Measurements from ENCODE around the gene ZNF555.

The ZNF555 gene

GRCh38 chr19:2848616-2849015, 7.3 kb downstream of the ZNF555 start:
- no peak for DNase-seq (ENCODE audit: low read depth in 1 of 2, low spot score in 1 of 2)
- TF ChIP-seq JUND (IDR thresholded peaks at IDR 0.05; ENCODE audit: low read depth) = no peak
- in situ Hi-C loops (cut with HindIII; ENCODE audit: low pct_unique_long_range_greater_than_20kb, low sequenced_read_pairs) = no loop called here

- no peak for TF ChIP-seq JUND (IDR thresholded peaks at IDR 0.05; ENCODE audit: low read depth)
- in situ Hi-C loops (cut with HindIII; ENCODE audit: low pct_unique_long_range_greater_than_20kb, low sequenced_read_pairs) = no loop called here
Measured at GRCh38 chr19:2850256-2850925, 9.1 kb downstream of the ZNF555 start.

GRCh38 chr19:2852598-2852997, 11.3 kb downstream of the ZNF555 start:
- in situ Hi-C loops (cut with HindIII; ENCODE audit: low pct_unique_long_range_greater_than_20kb, low sequenced_read_pairs) = no loop called here
- no peak for DNase-seq (ENCODE audit: low read depth in 1 of 2, low spot score in 1 of 2)
- TF ChIP-seq JUND (IDR thresholded peaks at IDR 0.05; ENCODE audit: low read depth) = no peak

More at GRCh38 chr19:2850256-2850925, 9.1 kb downstream of the ZNF555 start:
- no peak for DNase-seq (ENCODE audit: low read depth in 1 of 2, low spot score in 1 of 2)

DNA sequence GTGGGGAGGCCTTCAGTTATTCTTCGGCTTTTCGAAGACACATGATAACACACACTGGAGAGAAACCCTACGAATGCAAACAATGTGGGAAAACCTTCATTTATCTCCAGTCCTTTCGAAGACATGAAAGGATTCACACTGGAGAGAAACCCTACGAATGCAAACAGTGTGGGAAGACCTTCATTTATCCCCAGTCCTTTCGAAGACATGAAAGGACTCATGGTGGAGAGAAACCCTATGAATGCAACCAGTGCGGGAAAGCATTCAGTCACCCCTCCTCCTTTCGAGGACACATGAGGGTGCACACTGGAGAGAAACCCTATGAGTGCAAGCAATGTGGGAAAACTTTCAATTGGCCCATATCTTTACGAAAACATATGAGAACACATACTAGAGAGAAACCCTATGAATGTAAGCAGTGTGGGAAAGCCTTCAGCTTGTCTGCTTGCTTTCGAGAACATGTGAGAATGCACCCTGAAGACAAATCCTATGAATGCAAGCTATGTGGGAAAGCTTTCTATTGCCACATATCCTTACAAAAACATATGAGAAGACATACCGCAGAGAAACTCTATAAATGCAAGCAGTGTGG, 11.8 kb downstream of the ZNF555 start:
- in situ Hi-C loops (cut with HindIII; ENCODE audit: low pct_unique_long_range_greater_than_20kb, low sequenced_read_pairs) = no loop called here
- no peak for TF ChIP-seq JUND (IDR thresholded peaks at IDR 0.05; ENCODE audit: low read depth)
- no peak for DNase-seq (ENCODE audit: low read depth in 1 of 2, low spot score in 1 of 2)

- no peak for DNase-seq (ENCODE audit: low read depth in 1 of 2, low spot score in 1 of 2)
- in situ Hi-C loops (cut with HindIII; ENCODE audit: low pct_unique_long_range_greater_than_20kb, low sequenced_read_pairs) = no loop called here
- TF ChIP-seq JUND (IDR thresholded peaks at IDR 0.05; ENCODE audit: low read depth) = no peak
Measured at GRCh38 chr19:2854849-2855248, 13.6 kb downstream of the ZNF555 start.

DNA sequence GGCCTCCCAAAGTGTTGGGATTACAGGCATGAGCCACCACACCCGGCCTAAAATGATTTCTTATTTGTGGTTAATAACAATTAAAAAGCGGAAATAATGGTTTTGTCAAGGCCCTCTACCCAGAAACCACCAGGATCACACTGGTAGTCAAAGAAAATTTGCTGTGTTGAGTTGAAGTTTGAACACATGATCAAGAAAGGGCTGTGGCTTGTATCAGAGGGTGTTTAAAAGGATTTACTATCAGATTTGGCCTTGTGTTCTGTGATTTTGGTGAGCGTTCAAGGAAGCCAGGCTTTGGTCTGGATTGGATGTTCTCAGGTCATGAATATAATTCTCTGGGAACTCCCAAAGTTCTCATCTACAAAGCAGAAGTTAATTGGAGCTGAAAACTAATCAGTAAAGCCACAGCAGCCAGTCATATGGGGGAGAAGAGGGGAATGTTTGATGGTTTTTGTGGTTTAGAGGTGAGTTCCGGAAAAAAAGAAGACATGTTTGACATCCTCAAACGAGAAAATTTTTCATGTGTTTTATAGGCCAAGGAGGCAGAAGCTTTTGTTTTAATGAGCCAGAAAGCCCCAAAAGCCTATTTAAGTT, 15.3 kb downstream of the ZNF555 start:
- no peak for TF ChIP-seq JUND (IDR thresholded peaks at IDR 0.05; ENCODE audit: low read depth)
- no peak for DNase-seq (ENCODE audit: low read depth in 1 of 2, low spot score in 1 of 2)
- in situ Hi-C loops (cut with HindIII; ENCODE audit: low pct_unique_long_range_greater_than_20kb, low sequenced_read_pairs) = no loop called here

DNA sequence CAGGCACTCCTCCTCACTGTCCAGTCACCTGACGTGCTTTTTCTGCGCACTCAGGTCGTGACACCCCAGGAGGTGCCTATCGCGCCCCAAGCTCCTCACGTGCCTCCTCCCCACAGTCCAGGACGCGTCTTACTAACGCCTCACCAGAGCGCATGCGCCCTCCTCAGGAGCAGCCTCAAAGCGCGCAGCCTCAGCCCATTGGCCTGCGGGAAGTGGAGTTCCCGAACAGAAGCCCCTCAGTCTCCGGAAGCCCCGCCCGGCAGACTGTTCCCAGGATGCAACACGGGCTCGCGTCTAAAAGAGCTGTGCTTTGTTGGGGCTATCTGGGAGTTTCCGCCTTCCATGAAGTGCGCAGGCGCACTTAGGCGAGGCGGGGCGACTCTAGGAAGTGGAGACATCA, 17.6 kb downstream of the ZNF555 start:
- no peak for DNase-seq (ENCODE audit: low read depth in 1 of 2, low spot score in 1 of 2)
- in situ Hi-C loops (cut with HindIII; ENCODE audit: low pct_unique_long_range_greater_than_20kb, low sequenced_read_pairs) = no loop called here
- no peak for TF ChIP-seq JUND (IDR thresholded peaks at IDR 0.05; ENCODE audit: low read depth)

DNA sequence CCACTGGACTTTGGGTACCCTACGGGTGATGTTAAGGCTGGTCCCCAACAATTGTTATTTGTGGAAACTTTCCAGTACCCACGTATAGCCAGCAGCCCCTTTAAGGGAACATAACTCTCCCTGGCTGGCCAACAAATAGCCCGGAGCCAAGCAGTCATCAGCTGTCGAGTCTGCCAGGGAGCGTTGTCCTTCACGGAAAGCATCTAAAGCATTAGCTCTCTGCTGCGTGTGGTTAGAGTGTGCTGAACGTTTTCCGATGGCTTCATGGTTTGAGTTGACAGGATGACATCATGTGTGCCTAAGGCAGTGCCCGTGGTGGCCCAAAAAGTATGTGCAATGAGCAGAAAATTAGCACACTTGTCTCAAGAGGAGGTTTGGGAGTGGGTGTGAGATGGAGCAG, 22.5 kb downstream of the ZNF555 start:
- TF ChIP-seq JUND (IDR thresholded peaks at IDR 0.05; ENCODE audit: low read depth) = no peak
- in situ Hi-C loops (cut with HindIII; ENCODE audit: low pct_unique_long_range_greater_than_20kb, low sequenced_read_pairs) = no loop called here
- DNase-seq (ENCODE audit: low read depth in 1 of 2, low spot score in 1 of 2) = peak in 1 of 2 experiments; percentile 15

- TF ChIP-seq JUND (IDR thresholded peaks at IDR 0.05; ENCODE audit: low read depth) = no peak
- in situ Hi-C loops (cut with HindIII; ENCODE audit: low pct_unique_long_range_greater_than_20kb, low sequenced_read_pairs) = no loop called here
- no peak for DNase-seq (ENCODE audit: low read depth in 1 of 2, low spot score in 1 of 2)
Measured at GRCh38 chr19:2865334-2866100, 24.2 kb downstream of the ZNF555 start.

DNA sequence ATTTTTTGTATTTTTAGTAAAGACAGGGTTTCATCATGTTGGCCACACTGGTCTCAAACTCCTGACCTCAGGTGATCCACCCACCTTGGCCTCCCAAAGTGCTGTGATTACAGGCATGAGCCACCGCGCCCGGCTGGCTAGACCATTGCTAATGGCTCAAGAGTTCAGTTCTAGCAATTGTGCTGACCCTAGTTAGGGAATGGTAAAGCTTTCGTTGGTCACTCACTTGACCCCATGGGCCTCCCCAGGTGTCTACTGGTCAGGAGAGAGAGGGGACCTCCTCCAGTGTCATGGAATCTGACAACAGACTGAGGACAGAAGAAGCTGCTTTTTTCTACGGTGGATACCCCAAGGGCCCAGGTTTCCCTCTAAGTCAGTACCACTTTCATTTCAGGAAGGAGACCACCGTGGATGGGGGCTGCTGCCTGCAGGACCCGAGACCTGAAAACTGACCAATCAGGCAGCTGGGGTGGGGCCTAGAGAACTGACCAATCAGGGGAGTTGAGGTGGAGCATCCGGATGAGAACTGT, 25.3 kb downstream of the ZNF555 start:
- in situ Hi-C loops (cut with HindIII; ENCODE audit: low pct_unique_long_range_greater_than_20kb, low sequenced_read_pairs) = no loop called here
- no peak for DNase-seq (ENCODE audit: low read depth in 1 of 2, low spot score in 1 of 2)
- no peak for TF ChIP-seq JUND (IDR thresholded peaks at IDR 0.05; ENCODE audit: low read depth)

- in situ Hi-C loops (cut with HindIII; ENCODE audit: low pct_unique_long_range_greater_than_20kb, low sequenced_read_pairs) = no loop called here
- no peak for TF ChIP-seq JUND (IDR thresholded peaks at IDR 0.05; ENCODE audit: low read depth)
- peak; percentile 97 to 99 for DNase-seq (ENCODE audit: low read depth in 1 of 2, low spot score in 1 of 2)
Measured at GRCh38 chr19:2867025-2867991, 26.0 kb downstream of the ZNF555 start, which contains the start of gene ZNF556. TSS of gene ZNF556 (plus strand) at chr19:2867335. CDS start at chr19:2867422, 87 bp downstream.
